Measurements from ENCODE around the gene LRRC3.
"Not testable (repeated sequence)": the region's sequence is repeated elsewhere in the genome, so short reads cannot be mapped to it uniquely, and the experiment has no call there.

Gene LRRC3, protein sequence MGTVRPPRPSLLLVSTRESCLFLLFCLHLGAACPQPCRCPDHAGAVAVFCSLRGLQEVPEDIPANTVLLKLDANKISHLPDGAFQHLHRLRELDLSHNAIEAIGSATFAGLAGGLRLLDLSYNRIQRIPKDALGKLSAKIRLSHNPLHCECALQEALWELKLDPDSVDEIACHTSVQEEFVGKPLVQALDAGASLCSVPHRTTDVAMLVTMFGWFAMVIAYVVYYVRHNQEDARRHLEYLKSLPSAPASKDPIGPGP

DNA sequence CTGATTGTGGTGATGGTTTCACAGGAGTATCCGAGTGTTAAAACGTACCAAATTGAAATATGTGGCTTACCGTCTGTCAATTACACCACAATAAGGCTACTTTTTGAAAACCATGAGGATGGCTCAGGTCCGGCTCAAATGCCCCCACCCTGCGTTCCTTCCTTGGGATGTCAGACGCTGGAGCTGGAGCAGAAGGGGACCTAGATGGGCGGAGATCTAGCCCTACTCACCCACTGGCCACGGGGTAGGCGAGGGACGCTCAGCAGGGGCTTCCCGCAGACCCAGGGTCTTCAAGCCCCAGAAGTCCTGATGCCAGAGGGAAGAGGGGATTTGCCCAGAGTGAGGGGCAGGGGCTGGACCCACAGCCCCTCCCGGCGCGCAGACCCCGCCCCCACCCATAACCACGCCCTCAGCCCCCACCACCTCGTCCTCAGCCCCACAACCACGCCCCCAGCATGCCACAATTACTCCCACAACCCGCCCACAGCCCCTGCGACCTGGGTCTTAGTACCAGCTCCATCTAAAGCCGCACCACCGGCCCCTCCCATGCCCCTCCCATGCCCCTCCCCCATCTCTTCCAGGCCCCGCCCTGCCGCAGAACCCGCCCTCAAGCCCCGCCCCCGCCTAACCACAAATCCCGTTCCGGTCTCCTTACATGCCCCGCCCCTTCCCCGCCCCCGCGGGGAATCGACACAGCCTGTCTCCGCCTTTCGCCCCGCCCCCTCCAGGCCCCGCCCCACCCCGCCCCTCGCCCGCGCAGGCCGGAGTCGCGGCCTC is at the start of gene LRRC3:
TSS of gene LRRC3 (plus strand) at position 764 of the 777 bp plus-strand sequence. CDS start 1,135 bp downstream, outside the sequence.
- DNase-seq (ENCODE audit: low read depth), result peak; percentile 62

DNA sequence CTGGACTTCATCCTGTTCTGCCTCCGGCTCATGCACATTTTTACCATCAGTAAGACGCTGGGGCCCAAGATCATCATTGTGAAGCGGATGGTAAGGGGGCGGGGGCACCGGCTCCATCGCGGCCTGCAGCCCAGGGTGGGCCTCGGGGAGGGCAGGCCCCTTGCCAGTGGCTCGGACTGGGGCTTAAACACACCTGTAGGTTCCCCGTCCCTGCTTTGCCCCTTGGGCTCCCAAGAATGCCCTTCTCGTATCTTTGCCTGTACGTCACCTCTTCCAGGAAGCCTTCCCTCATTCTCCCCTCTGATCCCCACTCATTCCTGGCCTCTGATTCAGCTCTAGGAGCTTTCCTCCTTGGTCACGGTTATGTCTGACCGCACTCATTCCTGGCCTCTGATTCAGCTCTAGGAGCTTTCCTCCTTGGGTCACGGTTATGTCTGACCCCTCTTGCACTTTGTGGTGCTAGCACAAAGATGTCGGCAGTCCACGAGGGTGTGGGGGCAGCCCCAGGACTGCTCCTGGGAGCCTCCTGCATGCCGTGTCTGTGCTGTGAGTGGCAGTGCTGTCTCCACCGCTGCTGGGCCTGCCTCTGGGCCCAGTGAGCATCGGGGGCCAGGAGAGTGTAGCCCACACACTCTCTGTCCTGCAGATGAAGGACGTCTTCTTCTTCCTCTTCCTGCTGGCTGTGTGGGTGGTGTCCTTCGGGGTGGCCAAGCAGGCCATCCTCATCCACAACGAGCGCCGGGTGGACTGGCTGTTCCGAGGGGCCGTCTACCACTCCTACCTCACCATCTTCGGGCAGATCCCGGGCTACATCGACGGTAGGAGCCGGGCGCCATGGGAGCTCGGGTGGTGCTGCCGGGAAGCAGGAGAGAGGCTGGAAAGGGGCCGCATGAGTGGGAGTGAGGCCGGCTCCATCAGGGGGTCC is 49.1 kb upstream of the LRRC3 start:
- no peak for DNase-seq (ENCODE audit: low read depth)

DNA sequence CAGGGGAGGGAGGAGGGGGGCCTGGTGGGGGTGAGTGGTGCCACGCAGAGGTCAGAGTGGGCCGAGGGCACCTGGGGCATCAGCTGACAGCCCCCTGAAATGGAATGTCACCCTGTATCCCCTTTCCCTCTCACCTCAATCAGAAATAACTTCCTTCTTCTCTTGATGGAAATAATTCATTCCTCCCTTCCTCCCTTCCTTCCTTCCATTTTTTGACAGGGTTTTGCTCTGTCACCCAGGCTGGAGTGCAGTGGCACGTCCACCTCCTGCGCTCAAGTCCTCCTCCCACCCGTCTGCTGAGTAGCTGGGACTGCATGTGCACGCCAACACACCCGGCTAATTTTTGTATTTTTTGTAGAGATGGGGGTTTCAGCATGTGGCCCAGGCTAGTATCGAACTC is 48.4 kb upstream of the LRRC3 start:
- no peak for DNase-seq (ENCODE audit: low read depth)

DNA sequence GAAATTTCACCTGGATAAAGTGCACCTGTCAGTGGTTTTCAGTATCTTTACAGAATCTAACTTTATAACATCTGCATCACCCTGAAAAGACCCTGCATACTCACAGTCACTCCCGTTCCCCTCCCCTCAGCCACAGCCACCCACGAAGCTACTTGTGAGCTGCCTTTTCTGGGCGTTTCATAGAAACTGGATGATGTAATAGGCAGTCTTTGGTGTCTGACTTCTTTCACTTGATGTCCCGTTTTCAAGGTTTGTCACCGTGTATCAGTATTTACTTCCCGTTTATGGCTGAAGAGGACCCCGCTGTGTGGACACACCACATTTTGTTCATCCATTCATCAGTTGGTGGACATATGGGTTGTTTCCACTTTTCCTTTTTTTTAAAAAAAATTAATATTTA is 47.8 kb upstream of the LRRC3 start:
- no peak for DNase-seq (ENCODE audit: low read depth)

DNA sequence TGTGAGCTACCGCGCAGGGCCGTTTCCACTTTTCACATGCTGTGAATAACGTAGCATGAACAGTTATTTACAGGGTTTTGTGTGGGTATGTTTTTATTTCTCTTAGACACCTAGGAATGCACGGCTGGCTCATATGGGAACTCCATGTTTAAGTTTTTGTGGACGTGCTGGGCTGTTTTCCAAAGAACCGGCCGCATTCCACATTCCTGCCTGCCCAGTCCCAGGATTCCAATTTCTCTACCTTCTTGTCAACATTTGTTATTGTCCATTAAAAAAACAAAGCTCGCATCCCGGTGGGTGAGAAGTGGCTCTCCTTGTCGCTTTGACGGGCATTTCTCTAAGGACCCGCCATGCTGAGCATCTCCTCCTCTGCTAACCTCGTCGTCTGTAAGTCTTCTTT is 47.1 kb upstream of the LRRC3 start:
- DNase-seq (ENCODE audit: low read depth), result no peak

DNA sequence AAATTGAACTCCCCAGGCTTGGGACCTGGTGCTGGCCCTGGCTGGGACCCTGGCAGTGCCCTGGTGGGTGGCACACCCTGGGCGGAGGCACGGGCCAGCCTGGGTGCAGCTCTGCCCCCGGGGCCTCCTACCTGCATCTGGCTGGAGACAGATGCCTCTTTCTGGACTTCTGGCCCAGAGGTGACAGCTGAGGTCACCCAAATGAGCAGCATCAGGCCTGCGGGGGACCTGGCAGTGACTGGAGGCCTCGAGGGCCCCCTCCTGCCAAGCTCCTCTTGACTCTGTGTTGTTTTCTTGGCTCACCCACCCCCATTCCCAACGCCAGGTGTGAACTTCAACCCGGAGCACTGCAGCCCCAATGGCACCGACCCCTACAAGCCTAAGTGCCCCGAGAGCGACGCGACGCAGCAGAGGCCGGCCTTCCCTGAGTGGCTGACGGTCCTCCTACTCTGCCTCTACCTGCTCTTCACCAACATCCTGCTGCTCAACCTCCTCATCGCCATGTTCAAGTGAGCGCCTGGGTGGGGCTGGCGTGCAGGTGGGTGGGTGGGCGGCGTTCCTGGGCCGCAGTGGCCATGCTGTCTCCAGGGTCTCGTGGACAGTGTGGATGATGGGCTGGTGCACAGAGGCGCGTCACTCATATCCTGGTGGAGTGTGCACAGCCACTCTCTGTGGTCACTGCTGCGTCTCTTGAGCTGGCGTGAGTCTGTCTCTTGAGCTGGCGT is 41.6 kb upstream of the LRRC3 start:
- DNase-seq (ENCODE audit: low read depth), result no peak

DNA sequence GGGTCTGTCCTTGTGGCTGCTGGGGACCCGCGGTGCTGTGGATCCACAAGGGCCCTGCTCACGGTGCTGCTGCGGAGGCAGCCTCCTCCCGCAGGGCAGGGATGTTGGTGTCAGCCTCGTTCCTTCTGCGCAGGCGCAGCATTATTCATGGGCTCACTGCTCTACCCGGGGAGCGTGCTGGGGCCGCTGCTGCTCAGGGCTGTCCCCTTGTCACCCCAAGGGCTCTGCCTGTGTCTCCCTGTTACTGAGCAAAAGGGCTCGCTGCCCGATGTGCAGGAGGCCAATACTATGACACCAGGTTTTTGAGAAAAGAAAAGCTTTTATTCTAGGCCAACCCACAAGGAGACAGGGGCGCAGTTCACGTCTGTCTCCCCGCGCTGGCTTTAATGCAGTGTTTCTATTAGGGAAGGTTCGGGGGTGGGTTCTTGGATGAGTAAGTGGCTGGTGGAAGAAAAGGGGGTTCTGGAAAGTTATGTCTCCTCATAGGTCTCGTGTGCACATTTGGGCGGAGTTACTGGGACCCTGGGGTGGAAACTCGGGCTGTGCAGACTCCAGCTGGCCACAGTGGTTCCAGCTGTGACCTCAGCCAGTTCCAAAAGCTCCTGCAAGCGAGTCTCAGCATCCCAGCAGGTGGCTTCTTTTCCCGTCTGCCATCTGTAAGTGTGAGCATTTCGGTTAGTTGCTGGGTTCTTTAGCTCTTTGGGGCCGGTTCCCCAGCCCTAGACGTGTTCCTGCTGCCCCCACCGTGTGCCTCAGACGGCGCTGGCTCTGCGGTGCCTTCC is 40.8 kb upstream of the LRRC3 start:
- DNase-seq (ENCODE audit: low read depth), result no peak

DNA sequence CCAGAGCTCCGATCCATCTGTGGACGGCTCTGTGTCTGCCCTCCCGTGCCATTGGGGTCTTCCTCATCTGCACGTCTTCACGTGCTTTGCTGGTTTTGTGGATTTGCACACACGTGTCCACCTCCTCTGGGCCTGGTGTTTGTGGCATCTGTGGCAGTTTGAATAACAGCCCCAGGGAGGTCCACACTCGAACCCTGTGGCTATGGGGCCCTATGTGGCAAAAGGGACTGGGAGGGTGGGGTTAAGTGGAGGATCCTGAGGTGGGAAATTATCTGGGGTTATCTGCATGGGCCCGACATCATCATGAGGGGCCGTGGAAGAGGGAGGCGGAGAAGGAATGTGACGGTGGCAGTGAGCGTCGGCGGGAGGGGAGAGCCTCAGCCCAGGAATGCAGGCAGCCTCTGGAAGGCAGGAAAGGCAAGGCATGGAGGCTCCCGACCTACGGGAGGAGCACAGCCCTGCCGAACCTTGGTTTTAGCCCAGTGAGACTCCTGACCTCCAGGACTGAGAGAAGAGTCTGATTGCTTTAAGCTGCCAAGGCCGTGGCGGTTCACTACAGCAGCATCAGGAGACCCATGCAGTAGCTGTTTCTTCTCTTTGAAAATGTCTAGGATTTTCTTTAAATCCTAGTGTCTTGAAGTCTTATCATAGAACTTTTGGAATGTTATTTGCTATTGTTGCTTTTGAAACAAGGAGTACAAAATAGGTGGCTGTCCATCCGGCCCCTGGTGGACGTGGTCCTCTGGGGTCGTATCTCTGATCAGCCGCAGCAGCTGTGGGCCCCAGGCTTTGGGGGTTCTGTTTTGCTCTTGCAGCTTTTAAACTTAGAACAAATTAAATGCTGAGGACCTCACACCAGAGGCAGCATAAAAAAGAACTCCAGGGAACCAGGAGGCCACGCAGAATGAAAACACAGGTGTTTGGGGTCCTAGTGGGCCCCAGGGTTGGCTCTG is 40.0 kb upstream of the LRRC3 start:
- no peak for DNase-seq (ENCODE audit: low read depth)

DNA sequence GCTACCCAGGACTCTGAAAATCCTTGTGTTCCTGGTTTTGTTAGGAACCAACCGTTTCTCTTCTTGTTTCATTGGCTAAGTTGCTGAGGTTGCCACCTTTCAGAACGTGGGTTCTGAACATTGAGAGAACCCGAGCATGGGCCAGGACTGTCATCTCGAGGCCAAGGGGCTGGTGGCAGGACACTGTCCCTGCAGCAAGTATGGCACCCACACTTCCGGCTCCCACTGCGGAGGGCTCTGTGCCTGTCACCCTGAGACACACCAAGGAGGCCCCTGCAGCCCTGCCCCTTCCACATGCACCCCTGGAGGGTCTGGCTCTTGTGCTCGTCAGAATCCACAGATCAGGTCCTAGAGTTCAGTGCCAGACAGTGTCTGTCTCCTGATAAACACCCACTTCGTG is 39.1 kb upstream of the LRRC3 start:
- no peak for DNase-seq (ENCODE audit: low read depth)

DNA sequence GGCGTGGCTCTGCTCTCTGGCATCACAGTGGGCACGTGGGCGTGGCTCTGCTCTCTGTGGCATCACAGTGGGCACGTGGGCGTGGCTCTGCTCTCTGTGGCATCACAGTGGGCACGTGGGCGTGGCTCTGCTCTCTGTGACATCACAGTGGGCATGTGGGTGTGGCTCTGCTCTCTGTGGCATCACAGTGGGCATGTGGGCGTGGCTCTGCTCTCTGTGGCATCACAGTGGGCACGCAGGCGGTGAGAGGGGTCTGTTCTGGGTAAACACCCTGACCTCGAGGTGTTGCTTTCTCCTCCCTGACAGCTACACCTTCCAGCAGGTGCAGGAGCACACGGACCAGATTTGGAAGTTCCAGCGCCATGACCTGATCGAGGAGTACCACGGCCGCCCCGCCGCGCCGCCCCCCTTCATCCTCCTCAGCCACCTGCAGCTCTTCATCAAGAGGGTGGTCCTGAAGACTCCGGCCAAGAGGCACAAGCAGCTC is 37.6 kb upstream of the LRRC3 start:
- DNase-seq (ENCODE audit: low read depth), result not testable (repeated sequence)

DNA sequence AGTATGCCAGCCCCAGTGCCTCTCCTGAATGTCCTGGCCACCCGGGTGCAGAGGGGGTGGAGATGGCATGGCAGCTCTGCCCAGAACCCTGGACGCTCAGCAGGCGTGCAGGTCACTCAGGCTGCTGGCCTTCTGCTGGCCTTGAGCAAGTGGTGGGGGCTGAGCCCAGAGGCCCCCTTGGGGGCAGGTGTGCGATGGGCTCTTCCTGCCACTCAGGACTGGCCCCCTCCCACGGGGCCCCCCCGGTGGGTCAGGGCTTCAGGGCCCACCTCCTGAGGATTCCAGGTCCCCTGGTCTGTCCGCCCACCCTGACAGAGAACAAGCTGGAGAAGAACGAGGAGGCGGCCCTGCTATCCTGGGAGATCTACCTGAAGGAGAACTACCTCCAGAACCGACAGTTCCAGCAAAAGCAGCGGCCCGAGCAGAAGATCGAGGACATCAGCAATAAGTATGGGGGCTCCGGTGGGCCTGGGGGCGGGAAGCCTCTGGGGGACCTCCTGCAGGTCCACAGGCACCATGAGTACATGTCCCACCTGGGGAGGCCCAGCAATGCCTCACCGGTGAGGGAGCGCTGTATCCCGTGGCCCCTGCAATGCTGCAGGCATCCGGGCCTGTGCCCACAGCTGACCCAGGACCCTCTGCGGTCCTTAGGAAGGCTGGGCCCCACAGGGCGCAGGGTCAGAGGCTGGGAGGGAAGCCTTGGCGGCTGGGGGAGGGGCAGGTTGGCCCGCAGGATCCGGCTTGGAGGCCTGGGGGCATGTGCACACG is 37.0 kb upstream of the LRRC3 start:
- DNase-seq (ENCODE audit: low read depth), result no peak

DNA sequence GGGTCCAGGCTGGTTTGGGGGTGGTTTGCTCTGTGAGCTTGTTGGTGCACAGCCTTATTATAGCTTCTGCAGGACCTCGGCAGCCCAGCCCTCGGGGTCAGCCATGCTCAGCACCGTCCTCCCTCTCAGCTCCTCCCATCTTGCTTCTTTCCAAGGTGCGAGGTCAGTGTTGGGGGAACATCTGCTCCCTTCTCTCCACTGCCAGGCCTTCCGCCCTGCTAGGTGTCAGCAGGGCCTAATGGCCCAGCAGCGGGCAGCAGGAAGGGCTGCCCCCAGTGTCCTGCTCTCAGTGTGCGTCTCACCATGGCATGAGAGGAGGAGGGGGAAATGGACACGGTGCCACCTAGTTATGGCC is 36.5 kb upstream of the LRRC3 start:
- no peak for DNase-seq (ENCODE audit: low read depth)

DNA sequence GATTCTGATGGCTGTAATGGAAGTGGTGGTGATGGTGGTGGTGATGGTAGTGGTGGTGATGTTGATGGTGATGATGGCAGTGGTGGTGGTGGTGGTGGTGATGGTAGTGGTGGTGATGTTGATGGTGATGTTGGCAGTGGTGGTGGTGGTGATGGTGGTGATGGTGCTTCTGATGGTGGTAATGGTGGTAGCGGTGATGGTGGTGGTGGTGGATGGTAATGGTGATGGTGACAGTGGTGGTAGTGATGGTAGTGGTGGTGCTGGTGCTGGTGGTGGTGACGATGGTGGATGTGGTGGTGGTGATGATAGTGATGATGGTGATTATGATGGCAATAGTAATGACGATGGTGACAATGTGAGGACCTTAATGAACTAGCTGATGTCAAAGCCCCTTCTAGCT is 35.6 kb upstream of the LRRC3 start:
- no peak for DNase-seq (ENCODE audit: low read depth)

DNA sequence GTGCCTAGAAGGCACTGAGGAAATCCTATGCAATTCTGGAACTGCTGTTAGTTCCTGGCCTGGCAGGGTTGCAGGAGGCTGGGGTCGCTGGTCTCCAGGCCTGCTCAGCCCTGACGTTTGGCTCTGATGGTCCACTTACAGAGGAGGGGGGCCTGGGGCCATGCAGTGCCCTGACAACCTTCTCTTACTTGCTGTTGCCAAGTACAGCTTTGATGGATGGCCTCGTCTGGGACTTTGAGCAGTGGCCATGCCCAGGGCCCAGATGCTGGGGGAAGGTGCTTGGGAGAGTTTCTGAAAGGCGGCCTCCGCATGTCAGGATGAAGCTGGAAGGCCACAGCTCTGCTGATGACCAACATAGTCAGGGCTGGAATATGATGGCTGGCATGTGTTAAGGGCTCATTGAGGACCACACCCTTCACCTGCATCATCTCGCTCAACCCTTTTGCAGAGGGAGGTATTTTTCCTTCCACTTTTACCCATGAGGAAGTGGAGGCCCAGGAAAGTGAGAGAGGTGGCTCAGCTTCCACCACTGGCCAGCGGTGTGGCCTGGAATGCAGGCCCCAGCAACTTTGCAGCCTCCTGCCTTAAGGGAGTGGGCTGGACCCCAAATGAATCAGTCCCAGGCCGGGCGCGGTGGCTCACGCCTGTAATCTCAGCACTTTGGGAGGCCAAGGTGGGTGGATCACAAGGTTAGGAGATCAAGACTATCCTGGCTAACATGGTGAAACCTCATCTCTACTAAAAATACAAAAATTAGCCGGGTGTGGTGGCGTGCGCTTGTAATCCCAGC is 34.7 kb upstream of the LRRC3 start:
- no peak for DNase-seq (ENCODE audit: low read depth)

DNA sequence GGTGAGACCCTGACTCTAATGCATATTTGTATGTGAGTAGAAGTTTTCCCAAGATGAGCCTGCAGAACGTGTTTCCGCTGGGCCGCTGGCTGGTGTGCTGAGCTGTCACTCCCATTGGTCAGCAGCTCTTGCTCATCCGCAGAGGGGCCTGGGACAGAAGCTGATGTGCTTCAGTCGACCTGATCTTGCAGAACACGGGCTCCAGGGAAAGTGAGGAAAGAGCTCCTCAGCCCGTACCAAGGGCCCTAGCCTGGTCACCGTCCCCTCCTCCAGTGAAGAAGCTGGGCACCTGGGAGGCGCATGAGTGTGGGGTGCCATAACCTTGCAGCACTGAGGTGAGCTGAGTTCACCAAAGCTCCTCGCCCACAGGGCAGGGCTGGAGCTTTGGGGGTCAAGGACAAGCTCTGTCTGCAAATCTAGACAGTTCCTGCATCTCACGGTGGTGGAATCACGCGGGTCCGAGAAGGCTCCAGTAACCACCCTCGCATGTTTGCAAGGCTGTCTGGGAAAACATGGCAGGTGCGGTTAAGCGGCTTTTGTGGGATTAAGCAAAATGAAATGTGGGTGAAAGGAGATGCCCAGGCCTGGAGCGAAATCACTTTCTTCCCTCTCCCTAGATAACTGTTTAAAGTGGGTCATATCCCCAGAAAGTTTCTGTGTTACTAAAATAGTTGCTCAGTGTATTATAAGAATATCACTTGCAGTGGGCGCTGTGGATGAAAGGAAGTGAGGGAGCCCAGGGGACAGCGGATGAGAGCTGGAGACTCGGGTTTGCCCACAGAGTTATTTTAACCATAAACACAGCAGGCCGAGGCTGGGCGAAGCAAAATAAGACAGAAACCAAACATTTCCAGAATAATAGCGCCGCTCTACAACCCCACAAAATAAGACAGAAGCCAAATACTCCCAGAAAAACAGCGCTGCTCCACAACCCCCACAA is 33.1 kb upstream of the LRRC3 start:
- DNase-seq (ENCODE audit: low read depth), result no peak

DNA sequence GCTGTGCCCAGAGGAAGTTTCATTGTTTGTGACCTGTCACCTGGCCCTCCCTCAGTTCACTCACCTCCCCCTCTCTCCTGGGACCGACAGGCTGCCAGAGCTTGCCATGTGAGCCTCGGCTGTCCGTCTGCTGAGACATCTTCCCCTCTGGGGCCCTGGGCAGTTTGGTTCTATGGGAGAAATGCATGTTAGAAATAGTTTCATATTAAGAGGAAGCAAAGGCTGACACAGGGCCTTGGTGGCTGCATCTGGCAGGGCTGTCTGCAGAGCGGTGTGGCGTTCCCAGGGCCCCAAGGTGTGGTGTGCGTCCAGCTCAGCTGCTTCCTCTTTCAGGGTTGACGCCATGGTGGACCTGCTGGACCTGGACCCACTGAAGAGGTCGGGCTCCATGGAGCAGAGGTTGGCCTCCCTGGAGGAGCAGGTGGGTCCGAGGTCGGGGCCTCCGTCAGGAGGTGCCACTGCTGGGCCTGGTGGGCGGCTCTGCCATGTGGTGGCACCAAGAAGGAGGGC is 31.9 kb upstream of the LRRC3 start:
- no peak for DNase-seq (ENCODE audit: low read depth)
